Anterior cingulate cortex (tissue), 58 donors: ENCODE measurements around the gene ARHGAP33.
"Not testable (repeated sequence)": the region's sequence is repeated elsewhere in the genome, so short reads cannot be mapped to it uniquely, and the experiment has no call there.

Experiments
- DNase-seq, 58 donors: peaks; one replicate each; lab custom pipeline; 2025; lab: John Stamatoyannopoulos, UW

The ARHGAP33 gene

DNA sequence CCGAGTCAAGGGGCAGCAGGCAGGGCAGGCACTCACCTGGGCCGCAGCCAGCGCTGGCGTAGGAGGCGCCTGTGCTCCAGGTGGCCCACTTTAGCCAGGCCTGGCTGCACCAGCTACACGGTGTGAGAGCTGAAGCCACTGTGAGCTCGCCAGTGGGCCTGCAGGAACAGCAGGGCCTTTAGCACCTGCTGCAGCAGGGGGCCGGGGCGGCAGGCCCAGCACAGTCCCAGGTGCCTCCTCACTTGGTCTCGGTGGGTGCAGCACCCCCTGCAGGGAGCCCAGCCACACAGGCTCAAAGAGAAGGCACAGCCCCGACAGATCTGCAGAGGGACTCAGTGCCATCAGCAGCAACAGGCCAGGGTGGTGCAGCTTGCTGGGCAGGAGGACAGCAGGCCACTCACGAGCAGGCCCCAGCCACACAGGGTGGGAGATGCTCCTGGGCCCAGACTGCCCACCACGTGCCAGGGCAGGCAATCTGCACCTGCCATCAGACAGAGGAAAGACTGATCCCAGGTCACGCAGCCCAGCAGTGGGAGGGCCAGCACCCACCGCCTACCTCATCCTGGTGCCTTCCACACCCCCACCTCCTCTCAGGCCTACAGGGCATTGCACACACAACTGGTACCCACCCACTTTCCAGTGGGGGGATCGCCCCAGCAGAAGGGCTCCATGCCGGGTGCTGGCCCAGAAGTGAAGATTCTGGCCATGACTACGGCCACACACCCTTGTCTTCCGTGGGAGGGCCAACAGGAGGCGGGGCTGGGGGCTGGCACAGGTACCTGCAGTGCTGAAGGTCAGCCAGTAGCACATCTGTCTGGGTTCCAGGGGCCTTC lies 15.8 kb downstream of the ARHGAP33 start:
- DNase-seq, result no peak

GRCh38 chr19:35791814-35792279 lies 16.5 kb downstream of the ARHGAP33 start:
- DNase-seq, result no peak

DNA sequence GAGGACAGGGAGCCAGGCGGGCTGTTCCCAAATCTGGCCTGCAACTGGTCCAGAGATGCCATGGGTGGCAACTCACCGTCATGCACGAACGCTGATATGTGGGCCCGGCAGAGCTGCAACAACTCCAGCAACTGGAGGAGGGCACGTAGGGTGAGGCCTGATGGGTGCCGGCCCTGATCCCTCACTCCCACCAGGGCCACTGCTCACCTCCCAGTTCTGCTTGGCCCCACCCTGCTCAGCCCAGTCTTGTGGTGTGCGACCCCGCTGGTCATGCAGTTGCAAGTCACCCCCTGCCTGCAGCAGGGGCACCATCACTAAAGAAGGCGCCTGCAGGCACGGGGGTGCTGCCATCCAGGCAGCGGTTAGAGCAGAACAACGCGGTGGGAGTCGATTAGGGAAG lies 16.9 kb downstream of the ARHGAP33 start:
- no peak for DNase-seq

DNA sequence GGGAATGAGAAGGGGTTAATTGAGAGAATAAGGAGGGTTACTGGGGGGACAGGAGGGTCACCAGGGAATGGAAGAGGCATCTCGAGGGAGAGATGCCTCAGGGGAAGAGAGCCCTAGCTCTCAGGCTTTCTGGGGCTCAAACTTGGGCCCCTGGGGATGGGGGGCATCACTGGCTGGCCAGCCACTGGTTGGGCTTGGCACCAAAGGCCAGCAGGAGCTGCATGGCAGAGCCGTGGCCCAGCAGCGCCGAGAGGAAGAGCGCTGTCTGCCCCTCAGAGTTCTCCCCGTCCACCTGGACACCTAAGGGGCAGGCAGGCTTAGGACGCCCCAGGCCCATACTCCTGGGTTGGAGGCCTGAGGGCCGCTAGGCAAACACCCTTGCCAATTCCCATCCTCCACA lies 17.5 kb downstream of the ARHGAP33 start:
- DNase-seq, result no peak

DNA sequence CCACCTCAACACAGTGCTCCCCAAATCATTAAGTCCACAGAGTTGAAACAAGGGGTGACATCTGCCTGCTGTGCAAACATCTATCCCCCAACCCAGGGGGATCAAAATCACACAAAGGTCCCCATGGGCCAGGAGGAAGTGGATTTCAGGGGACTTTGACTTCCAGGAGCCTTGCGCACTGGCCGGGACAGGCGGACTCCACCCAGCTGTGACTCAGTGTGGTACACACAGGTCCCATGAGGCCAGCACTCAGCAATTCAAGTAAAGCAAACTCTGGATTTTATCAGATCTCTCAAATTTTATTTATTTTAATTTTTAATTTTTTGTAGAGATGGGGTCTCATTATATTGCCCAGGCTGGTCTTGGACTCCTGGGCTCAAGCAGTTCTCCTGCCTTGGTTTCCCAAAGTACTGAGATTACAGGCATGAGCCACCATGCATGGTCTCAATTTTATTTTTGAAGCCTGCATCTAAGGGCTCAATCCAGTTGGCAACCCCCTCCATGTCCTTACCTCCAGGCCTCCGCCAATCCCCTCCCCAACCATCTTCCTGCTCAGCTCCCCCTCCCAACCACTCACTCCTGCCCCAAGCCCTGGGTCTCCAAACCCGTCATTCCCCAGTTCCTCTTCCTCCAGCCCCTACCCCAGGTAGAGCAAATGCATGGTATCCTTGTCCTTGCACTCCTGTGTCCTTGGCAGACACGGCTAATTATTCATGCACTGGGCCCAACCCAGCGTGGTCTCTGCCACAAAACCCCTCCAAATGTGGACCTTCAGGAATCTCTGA lies 18.2 kb downstream of the ARHGAP33 start:
- no peak for DNase-seq

DNA sequence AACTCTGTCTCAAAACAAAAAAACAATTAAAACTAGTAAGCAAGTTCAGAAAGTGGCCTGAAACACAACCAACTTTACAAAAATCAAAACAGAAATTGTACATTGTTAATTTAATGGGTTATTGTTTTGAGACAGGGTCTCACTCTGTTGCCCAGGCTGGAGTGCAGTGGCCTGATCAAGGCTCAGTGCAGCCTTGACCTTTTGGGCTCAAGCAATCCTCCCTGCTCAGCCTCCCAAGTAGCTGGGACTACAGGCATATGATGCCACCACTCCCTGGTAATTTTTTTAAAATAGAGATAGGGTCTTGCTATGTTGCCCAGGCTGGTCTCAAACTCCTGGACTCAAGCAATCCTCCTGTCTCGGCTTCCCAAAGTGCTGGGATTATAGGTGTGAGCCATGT lies 20.2 kb downstream of the ARHGAP33 start:
- DNase-seq, result not testable (repeated sequence)

- DNase-seq, result no peak
Observed at GRCh38 chr19:35796645-35797542, 21.5 kb downstream of the ARHGAP33 start.

DNA sequence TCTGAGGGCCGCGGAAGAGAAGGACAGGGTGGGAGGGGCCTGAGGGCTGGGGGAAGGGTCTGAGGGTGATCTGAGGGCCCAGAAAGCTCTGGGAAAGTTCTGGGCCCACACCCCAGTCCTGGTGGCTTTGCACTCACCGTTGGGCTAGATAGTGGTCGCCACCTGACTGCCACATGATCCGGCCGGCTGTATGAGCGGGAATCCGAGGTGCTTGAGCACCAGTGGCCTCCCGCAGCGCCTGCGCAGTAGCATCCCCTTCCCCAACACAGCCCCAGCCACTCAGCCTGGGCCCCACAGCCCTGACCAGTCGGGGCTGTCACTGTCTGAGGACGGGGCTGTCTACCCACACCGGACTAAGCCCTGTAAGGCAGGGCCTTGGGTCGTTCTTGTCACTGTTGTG lies 22.3 kb downstream of the ARHGAP33 start:
- DNase-seq, result peak in 39 of 58 donors; percentile 7 to 78 (median 34)

DNA sequence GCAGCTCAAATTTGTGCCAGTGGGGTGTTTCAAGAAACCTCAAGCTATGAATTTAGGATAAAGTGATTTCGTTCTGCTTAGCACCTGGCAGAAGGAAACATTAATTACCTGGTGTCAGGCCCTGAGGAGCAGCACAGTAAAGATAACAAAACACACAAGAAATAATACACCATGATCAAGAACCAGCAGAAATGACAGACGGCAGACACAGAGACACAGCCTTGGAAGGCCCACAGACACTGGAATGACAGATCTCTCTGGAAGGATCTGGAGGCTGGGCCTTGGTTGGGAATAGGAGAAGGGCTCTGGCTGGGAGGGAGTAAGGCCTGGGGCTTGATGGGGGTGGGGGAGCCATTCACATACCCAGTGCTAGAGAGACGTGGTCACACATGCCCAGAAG lies 26.5 kb downstream of the ARHGAP33 start:
- DNase-seq, result no peak

DNA sequence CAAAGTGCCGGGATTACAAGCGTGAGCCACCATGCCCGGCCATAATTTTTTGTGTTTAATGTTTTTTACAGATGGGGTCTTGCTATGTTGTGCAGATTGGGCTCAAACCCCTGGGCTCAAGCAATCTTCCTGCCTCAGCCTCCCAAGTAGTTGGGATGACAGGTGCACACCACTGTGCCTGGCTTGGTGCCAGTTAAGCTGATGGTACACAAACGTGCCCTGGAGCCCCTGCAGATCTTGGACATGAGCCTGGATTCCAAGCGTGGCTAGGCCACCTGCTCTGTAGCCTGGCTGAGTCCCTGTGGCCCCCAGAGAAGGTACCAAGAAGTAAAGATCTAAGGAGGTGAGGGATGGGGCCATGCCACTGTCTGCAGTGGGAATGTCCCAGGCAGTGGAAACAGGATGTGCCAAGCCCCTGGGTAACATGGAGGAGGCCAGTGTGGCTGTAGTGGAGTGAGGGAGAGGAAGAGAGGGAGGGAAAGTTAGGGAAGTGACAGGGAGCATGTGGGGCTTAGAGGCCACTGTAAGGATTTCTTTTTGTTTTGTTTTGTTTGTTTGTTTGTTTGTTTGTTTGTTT lies 30.2 kb downstream of the ARHGAP33 start:
- no peak for DNase-seq

DNA sequence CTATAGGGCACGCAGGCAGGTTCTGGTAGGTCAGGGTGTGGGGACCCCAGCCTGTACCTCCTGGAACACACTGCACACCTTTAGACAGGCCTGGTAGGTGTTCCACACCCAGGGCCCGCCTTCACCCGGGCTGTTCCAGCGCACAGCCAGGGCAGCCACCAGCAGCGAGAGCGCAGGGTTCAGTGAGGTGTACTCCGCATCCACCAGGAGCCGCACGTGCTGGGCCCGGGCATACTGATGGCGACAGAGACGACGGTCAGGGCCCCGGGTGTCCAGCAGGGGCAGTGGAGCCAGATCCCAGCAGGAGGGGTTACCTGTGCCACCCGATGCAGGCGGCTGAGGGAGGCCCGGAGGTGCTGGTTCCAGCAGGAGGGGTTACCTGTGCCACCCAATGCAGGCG lies 31.2 kb downstream of the ARHGAP33 start:
- DNase-seq, result no peak

- DNase-seq, result no peak
Observed at GRCh38 chr19:35807633-35808032, 32.3 kb downstream of the ARHGAP33 start.

GRCh38 chr19:35811317-35812219 lies 36.2 kb downstream of the ARHGAP33 start:
- DNase-seq, result no peak

- no peak for DNase-seq
Observed at GRCh38 chr19:35812220-35813042, 37.1 kb downstream of the ARHGAP33 start, which contains the start of gene PRODH2. TSS of gene PRODH2 (minus strand) at chr19:35812845. CDS start at chr19:35812805, 40 bp downstream.

DNA sequence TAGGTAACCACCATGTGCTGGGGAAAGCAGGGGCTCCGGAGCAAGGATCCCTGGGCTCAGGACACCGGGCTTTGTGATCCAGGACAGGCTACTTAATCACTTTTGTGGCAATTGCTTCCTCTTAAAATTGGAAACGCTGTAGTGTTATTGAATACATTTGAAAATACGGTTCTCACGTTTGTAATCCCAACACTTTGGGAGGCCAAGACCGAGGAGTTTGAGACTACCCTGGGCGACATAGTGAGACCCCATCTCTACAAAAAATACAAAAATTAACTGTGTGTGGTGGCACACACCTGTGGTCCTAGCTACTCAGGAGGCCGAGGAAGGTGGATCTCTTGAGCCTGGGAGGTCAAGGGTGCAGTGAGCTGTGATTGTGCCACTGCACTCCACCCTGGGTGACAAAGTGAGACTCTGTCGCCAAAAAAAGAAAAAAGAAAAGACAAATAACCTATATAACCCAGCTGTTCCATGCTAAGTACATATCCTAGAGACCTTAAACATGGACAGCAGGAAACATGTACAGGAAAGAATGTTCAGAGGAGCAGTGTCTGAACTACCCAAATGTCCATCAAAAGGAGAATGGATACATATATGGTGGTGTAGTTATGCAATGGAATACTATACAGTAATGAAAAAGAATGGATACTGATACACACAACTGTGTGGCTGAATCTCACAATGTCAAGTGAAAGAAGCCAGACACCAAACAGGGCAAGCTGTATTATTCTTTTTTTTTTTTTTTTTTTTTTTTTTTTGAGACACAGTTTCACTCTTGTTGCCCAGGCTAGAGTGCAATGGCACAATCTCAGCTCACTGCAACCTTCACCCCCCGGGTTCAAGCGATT lies 37.9 kb downstream of the ARHGAP33 start:
- DNase-seq, result no peak

DNA sequence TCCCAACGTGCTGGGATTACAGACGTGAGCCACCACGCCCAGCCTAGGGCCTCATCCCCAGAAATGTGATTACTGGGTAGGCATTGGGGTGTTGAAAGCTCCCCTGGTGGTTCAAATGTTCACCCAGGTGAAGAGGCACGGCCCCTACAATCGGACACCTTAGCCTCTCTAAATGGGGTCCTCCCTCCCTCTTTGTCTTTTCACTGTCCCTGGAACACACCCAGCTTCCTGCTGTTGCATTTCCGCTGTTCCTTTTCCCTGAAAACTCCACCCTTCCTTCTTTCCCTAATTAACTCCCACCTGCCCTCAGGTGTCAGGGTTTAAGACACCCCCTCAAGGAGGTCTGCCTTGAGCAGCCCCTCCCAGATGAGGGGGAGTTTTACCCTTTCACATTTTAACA lies 40.9 kb downstream of the ARHGAP33 start:
- no peak for DNase-seq

DNA sequence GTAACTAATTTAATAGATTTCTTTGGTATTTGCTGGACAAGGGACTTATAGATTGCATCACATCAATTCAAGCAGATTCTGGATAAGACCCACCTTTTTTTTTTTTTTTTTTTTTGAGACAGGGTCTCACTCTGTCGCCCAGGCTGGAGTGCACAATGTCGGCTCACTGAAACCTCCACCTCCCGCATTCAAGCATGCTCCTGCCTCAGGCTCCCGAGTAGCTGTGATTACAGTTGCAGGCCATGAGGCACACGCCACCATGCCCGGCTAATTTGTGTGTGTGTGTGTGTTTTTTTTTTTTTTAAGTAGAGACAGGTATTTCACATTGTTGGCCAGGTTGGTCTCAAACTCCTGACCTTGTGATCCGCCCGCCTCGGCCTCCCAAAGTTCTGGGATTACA lies 41.5 kb downstream of the ARHGAP33 start:
- DNase-seq, result no peak
